Fibroblast of the aortic adventitia (primary cell): ENCODE measurements around the gene PRKG1. TPM values are rescaled to one million over a fixed set of nuclear protein-coding genes. Genes with fewer than 3 reads are reported as not detected.

Source experiments
- DNase-seq: peaks from one replicate; pipeline ENCODE4 v3.0.0-alpha.2; 2010; ENCODE audit warnings: low read depth
- H3K4me3 ChIP-seq: 2 replicates; pipeline ENCODE4 v1.5.1; 2011; ENCODE audit warnings: low read depth, mild to moderate bottlenecking, control low read depth, low read length, moderate library complexity
- total RNA-seq: library from RNA; depleted of rRNA; stranded (reverse); fragments of >200 nt; gene quantifications from 2 replicates; pipeline ENCODE4 v1.2.3, GENCODE V29; 2012; ENCODE audit warnings: low replicate concordance
- TF ChIP-seq, protein P1 (sequence below): IDR thresholded peaks from 2 replicates; pipeline ENCODE4 v1.5.1; 2011; ENCODE audit warnings: mild to moderate bottlenecking, low read length, control low read depth, inconsistent platforms; ENCODE audit not compliant: insufficient read depth

PRKG1 gene
- total RNA-seq, 1 donor = 45.6 TPM

- TF ChIP-seq, protein P1, sequence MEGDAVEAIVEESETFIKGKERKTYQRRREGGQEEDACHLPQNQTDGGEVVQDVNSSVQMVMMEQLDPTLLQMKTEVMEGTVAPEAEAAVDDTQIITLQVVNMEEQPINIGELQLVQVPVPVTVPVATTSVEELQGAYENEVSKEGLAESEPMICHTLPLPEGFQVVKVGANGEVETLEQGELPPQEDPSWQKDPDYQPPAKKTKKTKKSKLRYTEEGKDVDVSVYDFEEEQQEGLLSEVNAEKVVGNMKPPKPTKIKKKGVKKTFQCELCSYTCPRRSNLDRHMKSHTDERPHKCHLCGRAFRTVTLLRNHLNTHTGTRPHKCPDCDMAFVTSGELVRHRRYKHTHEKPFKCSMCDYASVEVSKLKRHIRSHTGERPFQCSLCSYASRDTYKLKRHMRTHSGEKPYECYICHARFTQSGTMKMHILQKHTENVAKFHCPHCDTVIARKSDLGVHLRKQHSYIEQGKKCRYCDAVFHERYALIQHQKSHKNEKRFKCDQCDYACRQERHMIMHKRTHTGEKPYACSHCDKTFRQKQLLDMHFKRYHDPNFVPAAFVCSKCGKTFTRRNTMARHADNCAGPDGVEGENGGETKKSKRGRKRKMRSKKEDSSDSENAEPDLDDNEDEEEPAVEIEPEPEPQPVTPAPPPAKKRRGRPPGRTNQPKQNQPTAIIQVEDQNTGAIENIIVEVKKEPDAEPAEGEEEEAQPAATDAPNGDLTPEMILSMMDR = no peak
- DNase-seq = no peak
- H3K4me3 ChIP-seq = no peak overlapping the region
Observed at GRCh38 chr10:51487576-51487975, 413.3 kb downstream of the PRKG1 start.

- DNase-seq = no peak
- TF ChIP-seq, protein P1 = no peak
- no peak overlapping the region for H3K4me3 ChIP-seq
Observed at GRCh38 chr10:51488766-51489408, 414.6 kb downstream of the PRKG1 start.

- H3K4me3 ChIP-seq = no peak overlapping the region
- TF ChIP-seq, protein P1 = no peak
- no peak for DNase-seq
Observed at GRCh38 chr10:51498424-51498823, 424.1 kb downstream of the PRKG1 start.

- no peak overlapping the region for H3K4me3 ChIP-seq
- TF ChIP-seq, protein P1 = no peak
- DNase-seq = peak; percentile 76
Observed at GRCh38 chr10:51501396-51501795, 427.1 kb downstream of the PRKG1 start.

- DNase-seq = no peak
- TF ChIP-seq, protein P1 = no peak
- H3K4me3 ChIP-seq = no peak overlapping the region
Observed at GRCh38 chr10:51502124-51502523, 427.8 kb downstream of the PRKG1 start.

DNA sequence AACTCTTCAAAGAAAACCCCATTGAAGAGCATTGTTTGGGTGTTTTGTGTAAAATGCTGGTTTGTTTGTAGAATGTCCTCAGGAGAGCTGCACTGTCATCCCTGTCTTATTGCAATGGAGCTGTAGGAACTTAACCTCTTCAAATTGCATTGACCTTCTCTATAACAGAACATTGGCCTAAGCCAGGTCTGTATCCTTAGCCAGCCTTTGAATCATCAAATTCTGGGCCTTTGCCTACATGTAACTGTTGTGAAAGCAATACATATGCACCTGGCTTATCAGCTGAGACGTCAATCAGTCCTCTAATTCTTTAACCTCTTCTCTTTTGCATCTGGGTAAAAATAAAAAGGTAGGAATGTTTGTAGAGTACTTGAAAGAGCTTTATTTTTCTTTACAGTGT is 429.1 kb downstream of the PRKG1 start:
- TF ChIP-seq, protein P1 = no peak
- peak; percentile 10 for DNase-seq
- H3K4me3 ChIP-seq = no peak overlapping the region

GRCh38 chr10:51507476-51507875 is 433.2 kb downstream of the PRKG1 start:
- no peak for DNase-seq
- H3K4me3 ChIP-seq = no peak overlapping the region
- TF ChIP-seq, protein P1 = no peak
